ENCODE data around the gene CCR4. TPM values are rescaled to one million over a fixed set of nuclear protein-coding genes. Genes with fewer than 3 reads are reported as not detected.

The CCR4 gene
- total RNA-seq, 1 experiment from 2014 or later: 0.10 TPM

- ATAC-seq (no peak), DNase-seq (ENCODE audit: low read depth, low spot score) (no peak)
- Histone ChIP-seq H3K4me1 (ENCODE audit: control insufficient read depth, insufficient read depth, low read length) (no peaks in the 10 kb centered on the region), H3K27me3 (ENCODE audit: control insufficient read depth, insufficient read depth, low read length) (no peaks in the 10 kb centered on the region), H3K4me3 (ENCODE audit: low read depth in 2 of 2, low read length in 2 of 2) (no peak overlapping the region), H3K36me3 (ENCODE audit: control insufficient read depth, insufficient read depth, low read length) (no peaks in the 10 kb centered on the region), H3K9me3 (ENCODE audit: control insufficient read depth, insufficient read depth, low read depth, low read length) (no peaks in the 10 kb centered on the region), H3K27ac (ENCODE audit: low read length) (no peak overlapping the region)
- intact Hi-C loops (cut with micrococcal nuclease; ENCODE audit: unreplicated experiment): no loop called here
- CTCF ChIA-PET: no interaction called here
- TF ChIP-seq POLR2AphosphoS5 (IDR thresholded peaks at IDR 0.05; ENCODE audit: low read depth, low read length) (no peak), REST (IDR thresholded peaks at IDR 0.05; ENCODE audit: insufficient read depth in 1 of 2, low read depth in 2 of 2, low read length in 1 of 2) (no peak), TCF7L2 (IDR thresholded peaks at IDR 0.05; ENCODE audit: low read depth, low read length) (no peak), SIN3A (IDR thresholded peaks at IDR 0.05; ENCODE audit: borderline replicate concordance, insufficient read depth, low read depth, low read length) (no peak)
- TF ChIP-seq, protein P1, sequence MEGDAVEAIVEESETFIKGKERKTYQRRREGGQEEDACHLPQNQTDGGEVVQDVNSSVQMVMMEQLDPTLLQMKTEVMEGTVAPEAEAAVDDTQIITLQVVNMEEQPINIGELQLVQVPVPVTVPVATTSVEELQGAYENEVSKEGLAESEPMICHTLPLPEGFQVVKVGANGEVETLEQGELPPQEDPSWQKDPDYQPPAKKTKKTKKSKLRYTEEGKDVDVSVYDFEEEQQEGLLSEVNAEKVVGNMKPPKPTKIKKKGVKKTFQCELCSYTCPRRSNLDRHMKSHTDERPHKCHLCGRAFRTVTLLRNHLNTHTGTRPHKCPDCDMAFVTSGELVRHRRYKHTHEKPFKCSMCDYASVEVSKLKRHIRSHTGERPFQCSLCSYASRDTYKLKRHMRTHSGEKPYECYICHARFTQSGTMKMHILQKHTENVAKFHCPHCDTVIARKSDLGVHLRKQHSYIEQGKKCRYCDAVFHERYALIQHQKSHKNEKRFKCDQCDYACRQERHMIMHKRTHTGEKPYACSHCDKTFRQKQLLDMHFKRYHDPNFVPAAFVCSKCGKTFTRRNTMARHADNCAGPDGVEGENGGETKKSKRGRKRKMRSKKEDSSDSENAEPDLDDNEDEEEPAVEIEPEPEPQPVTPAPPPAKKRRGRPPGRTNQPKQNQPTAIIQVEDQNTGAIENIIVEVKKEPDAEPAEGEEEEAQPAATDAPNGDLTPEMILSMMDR (IDR thresholded peaks at IDR 0.05): no peak
- POLR2A ChIA-PET: interaction anchor here (0.5 kb wide), 1 partner anchor 799 kb away, joined by 8 read pairs; no protein-coding TSS in a partner anchor
- BruUV-seq (replicated peaks): no TSS peak
- in situ Hi-C loops (cut with HindIII; ENCODE audit: low pct_unique_long_range_greater_than_20kb, low sequenced_read_pairs): no loop called here
Measured at GRCh38 chr3:32996048-32996754, 44.8 kb downstream of the CCR4 start.

DNA sequence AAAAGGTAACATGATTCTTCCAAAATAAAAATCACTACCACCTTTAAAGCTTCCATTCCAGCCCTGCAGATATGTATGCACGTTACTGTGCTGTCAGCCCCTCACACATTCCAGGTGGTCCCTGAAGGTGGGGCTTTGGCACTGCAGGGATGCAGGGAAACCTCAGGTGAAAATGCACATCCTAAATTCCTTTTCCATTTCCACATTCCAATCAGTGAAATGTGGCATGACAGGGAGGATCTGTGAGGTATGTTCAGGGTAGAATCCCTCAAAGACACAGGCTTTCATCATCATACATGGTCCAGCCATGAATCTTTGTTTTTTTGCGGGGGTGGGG is 45.3 kb downstream of the CCR4 start:
- Histone ChIP-seq H3K27me3 (ENCODE audit: control insufficient read depth, insufficient read depth, low read length) (no peaks in the 10 kb centered on the region), H3K4me1 (ENCODE audit: control insufficient read depth, insufficient read depth, low read length) (no peaks in the 10 kb centered on the region), H3K27ac (ENCODE audit: low read length) (no peak overlapping the region), H3K4me3 (ENCODE audit: low read depth in 2 of 2, low read length in 2 of 2) (no peak overlapping the region), H3K36me3 (ENCODE audit: control insufficient read depth, insufficient read depth, low read length) (no peaks in the 10 kb centered on the region), H3K9me3 (ENCODE audit: control insufficient read depth, insufficient read depth, low read depth, low read length) (no peaks in the 10 kb centered on the region)
- in situ Hi-C loops (cut with HindIII; ENCODE audit: low pct_unique_long_range_greater_than_20kb, low sequenced_read_pairs): no loop called here
- no TSS peak for BruUV-seq (replicated peaks)
- ChIA-PET POLR2A (no interaction called here), CTCF (no interaction called here)
- intact Hi-C loops (cut with micrococcal nuclease; ENCODE audit: unreplicated experiment): no loop called here
- DNase-seq (ENCODE audit: low read depth, low spot score): no peak
- TF ChIP-seq, protein P1 (IDR thresholded peaks at IDR 0.05): no peak
- TF ChIP-seq SIN3A (IDR thresholded peaks at IDR 0.05; ENCODE audit: borderline replicate concordance, insufficient read depth, low read depth, low read length) (no peak), REST (IDR thresholded peaks at IDR 0.05; ENCODE audit: insufficient read depth in 1 of 2, low read depth in 2 of 2, low read length in 1 of 2) (no peak), POLR2AphosphoS5 (IDR thresholded peaks at IDR 0.05; ENCODE audit: low read depth, low read length) (no peak), TCF7L2 (IDR thresholded peaks at IDR 0.05; ENCODE audit: low read depth, low read length) (no peak)
- ATAC-seq: no peak
